HG02852 (cell line): ENCODE data around the gene EFNB2.
A peak's percentile ranks its signal among the peaks of the same experiment; 100 is the strongest.

Experiments
- ATAC-seq: cut with Tn5 transposase; IDR thresholded peaks from one replicate; pipeline ENCODE4 v1.9.1; 2021; ENCODE audit warnings: mild to moderate bottlenecking, moderate library complexity; ENCODE audit not compliant: unreplicated experiment

The EFNB2 gene, protein sequence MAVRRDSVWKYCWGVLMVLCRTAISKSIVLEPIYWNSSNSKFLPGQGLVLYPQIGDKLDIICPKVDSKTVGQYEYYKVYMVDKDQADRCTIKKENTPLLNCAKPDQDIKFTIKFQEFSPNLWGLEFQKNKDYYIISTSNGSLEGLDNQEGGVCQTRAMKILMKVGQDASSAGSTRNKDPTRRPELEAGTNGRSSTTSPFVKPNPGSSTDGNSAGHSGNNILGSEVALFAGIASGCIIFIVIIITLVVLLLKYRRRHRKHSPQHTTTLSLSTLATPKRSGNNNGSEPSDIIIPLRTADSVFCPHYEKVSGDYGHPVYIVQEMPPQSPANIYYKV

DNA sequence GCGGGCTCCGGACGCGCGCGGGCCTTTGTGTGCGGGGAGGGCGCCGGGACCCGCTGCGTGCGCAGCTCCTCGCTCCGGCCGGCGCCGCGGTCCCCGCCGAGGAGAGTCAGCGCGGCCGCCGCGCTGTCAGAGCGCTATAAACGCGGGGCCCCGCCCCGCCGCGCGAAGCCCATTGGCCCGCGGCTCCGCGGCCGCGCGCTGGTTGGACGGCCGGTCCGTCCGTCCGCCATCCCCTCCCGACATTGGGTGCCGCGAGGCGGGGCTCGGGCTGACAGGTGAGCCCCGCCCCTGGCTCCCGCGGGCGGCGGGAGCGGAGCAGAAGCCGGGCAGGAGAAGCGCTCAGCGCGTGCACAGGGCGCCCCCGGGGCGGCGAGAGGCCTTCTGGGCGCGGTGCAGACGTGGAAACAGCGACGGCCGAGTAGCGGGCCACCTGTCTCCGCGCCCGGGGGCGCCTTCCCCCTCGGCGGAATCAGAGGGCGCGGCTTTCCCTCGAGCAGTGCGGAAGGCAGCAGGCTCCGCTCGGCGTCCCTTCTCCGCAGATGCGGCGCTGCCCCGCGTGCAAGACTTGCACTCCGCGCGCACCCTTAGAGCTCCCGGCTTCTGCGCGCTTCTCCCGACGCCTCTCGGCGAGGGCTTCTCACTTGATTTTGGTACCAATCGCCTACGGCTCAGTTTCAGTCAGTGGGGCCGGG, at the start of gene EFNB2:
TSS of gene EFNB2 (minus strand) at position 111 of the 692 bp plus-strand sequence. CDS start 698 bp downstream, outside the sequence.
- ATAC-seq, result peak; percentile 91

DNA sequence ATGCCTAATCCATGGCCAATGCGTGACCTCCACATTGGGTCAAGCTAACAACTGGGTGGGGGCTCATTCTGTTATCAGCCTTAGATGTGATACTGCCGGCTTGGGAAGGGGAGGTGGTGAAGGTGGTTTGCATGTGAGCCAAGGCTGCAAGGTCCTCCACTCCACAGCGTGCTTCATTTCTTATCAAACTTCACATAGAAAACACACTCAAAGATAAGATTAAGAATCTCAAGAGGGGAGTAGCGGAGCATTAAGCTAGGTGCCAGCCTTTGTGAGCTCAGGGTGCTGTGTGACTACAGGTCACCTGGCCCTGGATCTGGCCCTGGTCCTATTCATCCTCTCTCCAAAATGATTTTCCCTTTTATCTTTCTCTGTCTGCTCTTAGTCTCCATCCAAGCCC, 45.8 kb upstream of the EFNB2 start:
- no peak for ATAC-seq

DNA sequence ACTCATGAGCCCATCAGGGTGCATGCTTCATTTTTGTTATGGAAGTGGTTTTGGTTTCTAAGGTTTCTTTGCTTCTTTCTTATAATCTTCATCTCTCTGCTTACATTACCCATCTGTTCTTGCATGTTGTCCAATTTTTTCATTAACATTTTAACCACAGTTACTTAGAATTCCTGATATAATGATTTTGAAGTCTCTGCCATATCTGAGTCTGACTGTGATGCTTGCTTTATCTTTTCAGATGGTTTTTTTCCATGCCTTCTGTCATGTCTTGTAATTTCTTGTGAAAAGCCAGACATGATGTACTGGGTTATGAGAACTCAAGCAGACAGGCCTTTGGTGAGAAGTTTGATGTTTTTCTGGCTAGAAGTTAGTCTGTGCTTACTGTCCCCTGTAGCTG, 40.4 kb upstream of the EFNB2 start:
- no peak for ATAC-seq

DNA sequence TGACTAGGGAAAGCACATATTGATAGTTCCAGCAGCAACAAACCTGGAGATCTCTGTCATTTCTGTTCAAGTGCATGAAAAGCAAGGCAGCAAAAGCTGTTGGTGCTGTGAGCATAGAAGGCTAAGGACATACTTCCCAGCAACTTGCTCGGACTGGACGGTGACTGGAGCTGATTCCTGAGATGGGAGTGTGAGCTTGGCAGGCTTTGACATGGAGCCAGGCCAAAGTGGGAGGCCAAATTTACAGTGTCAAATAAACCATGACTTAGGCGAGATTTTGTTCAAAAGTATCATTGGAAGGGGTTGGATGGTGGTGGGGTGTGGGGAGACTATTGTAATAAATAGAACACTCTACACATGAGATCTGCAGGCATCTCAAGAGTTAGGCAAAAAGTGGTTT, 38.4 kb upstream of the EFNB2 start:
- no peak for ATAC-seq

DNA sequence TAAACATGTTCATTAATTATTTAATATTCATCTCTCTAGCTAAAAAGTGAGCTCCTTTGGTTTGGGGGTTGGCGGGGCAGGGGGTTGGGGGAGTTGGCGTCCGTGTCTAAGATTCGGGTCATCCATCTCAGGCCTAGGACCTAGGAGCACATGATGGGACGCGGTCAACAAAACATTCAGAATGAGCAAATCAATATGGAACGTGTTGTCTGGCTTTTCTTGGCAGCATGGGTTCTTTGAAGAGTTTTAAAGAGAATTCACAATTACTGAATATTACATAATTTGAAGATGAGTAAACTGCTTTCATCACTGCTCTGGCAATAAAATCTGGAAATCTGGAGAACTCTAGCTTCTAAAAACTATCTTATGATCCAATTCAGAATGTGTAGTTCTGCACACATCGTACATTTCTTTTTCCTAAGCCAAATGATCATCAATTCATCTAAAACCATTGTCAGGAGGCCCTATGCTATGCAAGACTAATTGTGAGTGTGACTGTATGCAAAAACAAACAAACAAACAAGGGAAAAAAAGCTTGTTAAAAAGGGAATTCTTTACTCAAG, 37.9 kb upstream of the EFNB2 start:
- ATAC-seq, result no peak

DNA sequence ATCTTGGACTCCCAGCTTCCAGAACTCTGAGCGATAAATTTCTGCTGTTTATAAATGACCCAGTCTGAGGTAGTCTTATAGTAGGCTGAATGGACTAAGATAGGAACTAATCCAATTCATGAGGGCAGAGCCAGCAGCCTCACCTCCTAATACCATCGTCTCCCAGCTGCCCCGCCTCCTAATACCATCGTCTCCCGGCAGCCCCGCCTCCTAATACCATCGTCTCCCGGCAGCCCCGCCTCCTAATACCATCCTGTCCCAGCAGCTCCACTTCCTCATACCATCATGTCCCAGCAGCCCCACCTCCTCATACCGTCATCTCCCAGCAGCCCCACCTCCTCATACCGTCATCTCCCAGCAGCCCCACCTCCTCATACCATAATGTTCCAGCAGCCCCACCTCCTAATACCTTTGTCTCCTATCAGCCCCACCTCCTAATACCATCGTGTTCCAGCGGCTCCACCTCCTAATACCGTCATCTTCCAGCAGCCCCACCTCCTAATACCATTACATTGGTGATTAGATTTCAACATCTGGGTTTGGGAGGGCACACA, 34.9 kb upstream of the EFNB2 start:
- peak; percentile 36 for ATAC-seq

DNA sequence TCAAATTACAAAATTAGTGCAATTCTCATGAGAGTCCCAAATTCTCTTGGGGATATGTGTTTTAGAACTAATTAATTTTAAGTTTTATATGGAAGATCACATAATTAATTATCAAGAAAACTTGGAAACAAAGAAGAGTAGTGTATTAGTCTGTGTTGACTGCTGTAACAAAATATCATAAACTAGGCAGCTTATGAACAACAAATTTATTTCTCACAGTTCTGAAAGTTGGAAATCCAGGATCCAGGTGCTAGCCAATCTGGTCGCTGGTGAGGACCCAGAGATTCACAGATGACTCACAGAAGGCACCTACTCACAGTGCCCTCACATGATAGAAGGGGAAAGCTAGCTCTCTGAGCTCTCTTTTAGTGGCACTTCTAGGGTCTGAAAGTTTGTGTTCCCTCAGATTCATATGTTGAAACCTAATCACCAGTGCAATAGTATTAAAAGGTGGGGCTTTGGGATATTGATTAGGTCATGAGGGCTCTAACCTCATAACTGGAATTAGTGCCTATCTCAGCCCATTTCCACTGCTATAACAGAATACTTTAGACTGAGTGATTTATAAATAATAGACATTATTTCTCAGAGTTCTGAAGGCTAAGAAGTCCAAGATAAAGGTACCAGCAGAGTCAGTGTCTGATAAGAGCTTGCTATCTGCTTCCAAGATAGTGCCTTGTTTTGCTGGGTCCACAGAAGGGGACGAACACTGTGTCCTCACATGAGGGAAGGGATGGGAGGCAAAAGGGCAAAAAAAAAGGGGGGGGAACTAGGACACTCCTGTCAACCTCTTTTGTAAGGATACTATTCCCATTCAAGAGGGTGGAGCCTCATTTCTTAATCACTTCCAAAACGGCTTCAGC, 34.0 kb upstream of the EFNB2 start:
- no peak for ATAC-seq

DNA sequence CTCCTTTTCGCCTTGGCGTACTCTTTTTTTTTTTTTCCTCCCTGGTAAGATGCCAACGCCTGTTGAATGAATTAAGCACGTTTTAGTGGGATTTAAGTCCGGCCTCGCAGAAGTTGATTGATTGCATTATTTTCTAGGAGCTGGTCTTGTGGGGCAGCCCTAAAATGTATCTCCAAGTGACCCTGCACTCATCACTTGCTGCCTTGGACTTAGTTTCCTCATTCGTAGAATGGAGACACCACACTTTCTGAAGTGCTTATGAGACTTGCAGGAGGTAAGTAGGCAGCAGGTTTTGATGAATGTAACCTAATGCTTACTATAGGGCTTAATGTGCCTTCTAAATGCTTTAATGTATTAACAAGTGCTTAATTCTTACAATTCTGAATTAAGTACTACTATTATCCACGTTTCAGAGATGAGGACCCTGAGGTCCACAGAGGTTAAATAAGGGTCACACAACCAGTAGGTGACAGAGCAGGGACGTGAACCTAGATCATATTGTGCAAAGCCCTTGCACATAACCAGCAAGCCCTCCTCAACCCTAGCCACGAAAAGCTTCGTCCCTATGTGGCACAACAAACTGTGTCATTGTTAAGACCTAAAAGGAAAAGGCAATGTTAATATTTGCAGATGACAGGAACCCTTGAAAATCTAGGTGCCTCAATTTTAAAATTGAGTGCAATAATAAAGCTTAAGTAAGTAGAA, 33.0 kb upstream of the EFNB2 start:
- ATAC-seq, result peak; percentile 30

DNA sequence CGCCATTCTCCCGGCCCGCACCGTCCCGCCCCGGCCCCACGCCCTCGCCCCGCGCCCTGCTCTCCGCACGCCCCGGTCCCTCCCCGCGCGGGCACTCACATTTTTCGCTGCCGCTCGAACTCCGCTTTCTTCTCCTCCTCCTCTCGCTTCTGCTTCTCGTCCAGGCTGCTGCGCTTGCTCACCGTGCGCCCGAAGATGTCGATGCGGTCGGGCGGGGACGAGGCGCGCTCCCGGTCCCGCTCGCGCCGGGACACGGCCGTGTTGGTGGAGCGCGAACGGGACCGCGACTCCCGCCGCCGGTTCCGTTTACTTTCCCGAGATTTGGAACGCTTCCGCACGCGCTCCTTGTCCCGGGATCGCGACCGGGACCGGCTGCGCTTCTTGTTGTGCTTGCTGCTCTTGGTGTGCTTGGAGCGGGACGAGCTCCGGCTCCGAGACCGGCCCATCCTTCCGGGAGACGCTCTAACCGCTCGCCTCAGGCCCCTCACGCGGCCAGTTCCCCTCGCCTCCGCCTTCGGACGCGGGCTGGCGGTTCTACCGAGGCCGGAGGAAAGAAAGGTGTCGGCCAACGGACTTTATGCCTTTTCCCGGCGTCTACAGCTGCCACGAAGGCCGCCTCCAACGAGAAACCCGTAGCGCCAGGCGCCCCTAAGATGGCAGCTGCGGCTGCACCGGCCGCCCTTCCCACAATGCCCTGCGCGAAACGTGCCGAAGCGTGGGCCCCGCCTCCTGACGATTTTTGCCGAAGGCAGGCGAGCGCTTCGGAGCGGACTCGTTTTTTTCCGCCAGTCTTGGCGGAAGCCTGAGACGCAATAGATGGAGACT, 32.2 kb upstream of the EFNB2 start, which contains the start of gene ARGLU1:
TSS of gene ARGLU1 (minus strand) at position 664 of the 825 bp plus-strand sequence. CDS start at position 446, 218 bp downstream.
- peak; percentile 63 for ATAC-seq

DNA sequence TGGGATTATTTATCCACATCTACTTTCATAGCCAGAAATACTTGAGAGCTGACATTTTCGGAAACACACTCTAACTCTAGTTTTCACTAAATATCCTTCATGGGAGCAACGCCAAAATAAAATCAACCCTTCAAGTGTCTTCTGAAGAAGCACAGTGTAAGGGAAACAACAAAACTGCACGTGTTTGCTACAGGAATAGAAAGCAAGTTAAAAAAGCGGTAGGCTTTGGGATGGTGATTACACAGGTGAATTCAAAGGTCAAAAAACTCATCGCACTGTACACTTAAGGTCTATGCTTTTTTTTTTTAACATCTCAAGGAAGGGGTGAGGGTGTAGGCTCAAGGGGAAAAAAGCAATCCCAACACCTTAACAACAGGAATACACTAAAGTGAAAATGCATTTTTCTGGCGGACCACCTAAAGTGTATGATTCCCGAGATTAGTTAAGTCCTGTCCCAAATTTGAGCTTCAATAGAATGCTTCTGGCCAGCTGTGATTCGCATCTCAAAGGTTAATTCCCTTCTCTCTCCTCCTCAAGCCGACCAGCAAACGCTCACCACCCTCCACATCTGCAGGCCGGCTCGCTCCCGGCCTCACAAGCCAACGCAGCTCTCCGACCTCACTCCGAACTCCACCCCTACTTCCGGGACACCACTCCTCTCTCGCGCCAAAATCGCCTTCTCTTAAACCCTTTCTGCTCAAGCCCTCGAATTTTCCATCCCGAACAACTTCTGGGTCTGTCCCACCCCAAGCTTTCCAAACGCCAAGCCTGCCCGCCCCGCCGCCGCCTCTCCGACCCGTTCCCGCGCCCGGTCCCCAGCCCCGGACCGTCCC, 31.4 kb upstream of the EFNB2 start:
- ATAC-seq, result peak; percentile 41

DNA sequence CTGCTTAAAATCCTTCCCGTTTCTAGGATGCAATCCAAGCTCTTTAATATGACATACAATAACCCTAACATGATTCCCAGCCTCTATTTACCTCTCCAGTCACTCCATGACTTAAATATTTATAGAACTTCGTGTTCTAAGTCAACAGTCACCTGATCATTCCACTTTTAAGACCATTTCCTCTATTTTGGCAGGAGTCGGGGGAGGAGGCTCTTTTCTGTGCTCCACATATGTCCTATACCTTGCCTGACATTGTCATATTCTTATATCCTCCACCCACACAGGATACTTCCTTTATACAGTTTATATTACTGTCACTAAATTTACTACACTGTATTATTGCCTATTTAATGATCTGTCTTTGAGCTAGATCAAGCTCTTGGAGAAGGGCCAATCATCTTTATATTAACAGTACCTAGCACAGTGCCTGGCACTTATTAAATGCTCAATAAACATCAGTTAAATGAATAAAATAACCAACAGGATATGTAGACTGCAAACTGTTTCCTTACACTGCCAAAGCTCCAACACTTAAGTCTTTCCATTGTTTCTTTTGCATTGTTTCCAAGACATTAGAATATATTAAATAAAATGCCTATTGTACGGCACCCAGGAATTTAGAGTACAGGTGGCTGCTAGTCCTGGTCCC, 29.8 kb upstream of the EFNB2 start:
- ATAC-seq, result no peak

DNA sequence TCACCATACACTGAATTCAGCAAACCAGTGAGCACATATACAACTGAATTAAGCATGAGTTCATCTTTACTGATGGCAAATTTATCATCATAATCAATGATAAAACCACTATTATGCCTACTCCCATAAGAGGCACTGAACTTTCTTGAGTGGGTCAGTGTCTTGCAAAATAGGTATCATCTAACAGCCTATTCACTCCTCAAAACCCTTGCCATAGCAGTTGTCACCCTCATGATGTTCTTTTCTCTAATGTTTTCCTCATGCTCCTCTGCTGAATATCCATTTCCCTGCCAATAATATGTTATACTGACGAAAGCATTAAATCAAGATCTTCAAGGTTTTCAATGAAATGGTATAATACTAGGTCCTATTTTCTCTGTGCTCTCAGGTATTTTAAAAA, 26.8 kb upstream of the EFNB2 start:
- ATAC-seq, result no peak

DNA sequence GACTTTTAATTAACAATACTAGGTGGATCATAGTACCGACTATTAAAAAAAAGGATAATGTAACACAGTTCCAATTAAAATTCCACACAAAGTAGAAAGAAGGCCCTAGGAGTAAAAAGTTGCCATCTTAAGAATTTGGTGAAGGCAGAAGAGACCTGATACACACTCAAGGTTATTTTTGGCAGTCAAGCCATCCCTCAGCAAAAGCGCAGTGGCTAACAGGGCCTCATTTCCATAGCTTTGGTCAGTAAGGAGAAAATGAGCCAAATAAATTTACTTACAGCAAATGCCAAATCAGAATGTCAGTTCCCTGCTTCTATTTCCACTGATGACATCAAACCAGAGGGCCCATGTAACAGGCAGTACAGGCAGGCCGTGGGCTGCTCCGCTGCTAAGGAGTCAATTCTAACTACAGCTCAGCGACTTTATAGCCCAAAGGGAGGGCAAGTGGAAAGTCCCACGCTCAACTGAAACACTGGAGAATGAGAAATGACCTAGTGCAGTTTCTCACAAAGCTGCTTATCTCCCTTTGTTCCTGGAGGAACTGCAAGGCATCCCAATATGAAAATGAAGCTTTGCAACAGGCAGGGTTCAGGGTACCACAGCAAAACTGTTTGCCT, 26.2 kb upstream of the EFNB2 start:
- ATAC-seq, result peak; percentile 89

DNA sequence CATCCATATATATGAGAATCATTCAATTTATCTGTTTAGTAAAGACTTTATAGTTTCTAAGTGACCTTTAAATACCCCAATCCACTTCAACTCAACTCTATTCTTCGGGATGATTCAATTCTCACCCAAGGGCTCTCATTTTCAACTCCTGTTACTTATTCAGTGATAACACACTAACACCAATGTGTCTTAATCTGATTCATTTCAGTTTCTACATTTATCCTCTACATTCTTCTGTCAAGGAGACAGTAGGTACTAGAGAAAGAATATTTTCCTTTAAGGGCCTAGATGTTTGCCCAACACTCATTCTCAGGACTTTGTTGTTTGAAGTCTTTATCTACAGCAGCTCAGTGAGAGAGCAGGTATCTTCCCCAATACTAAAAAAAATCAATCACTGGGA, 25.4 kb upstream of the EFNB2 start:
- ATAC-seq, result peak; percentile 35

DNA sequence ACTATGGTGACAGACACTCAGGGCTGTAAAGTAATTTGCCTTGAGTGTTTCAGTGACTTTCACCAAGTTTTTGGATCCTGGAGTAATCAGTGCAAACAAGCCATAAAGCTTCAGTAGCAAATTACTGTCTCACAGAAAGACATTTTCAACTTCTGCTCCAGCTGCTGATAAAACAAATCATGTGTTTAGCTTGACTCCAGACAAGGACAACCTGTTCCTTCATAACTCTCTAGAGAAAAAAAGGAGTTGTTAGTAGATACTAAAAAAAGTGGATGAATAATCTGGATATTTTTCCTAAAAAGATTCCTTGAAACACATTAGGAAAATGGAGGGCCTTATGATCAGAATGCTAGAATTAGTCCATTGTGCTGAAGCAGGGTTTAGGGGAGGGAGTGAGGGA, 23.1 kb upstream of the EFNB2 start:
- no peak for ATAC-seq

DNA sequence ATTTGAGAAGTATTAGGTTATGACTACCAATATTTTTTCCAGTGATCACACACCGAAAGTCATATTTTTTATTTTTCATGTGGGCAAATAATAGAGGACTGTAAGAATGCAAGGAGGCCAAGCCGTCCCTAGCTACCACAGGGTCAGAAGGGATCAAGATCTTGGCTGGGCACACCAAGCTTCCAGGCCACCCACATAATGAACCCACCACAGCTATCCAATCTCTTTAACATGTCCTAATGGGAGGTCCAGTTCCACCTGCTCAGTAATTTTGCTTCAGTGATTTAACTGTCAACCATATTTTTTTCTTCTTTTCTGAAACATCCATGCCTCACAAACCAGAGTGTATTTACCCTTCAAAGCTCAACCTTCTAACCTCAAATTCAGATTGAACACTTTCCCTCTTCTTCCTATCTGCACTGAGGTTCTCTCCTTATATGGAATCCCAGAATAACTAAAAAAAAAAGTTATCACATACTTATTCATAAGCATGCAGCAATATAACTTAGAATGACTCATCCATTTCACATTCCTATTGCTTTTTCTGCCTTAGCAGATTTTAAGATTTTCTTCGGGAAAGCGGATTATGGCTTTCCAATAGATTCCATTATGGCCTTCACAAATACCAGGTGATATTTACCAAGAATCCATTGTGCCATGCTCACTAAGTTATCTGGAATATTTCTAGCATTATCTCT, 20.3 kb upstream of the EFNB2 start:
- no peak for ATAC-seq

DNA sequence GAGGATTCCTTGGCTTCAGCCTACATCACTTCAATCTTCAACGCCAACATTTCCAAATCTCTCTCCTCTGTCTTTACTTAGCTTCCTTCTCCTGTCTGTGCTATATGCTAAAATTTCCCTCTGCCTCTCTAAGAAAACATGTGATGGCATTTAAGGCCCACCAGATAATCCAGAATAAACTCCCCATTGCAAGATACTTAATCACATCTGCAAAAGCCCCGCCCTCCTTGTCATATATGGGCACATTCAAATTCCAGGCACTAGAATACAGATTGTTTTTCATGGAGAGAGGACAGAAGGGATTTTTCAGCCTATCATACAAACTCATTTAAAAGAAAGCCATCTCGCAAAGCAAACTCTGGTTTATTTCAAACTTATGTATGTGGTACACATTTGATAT, 16.3 kb upstream of the EFNB2 start:
- no peak for ATAC-seq
